Neural progenitor cell (in vitro differentiated cells): ENCODE measurements around the gene BBS1. TPM values are rescaled to one million over a fixed set of nuclear protein-coding genes. Genes with fewer than 3 reads are reported as not detected.

Experiments
- DNase-seq: peaks from one replicate; pipeline ENCODE4 v3.0.0-alpha.2; 2016; ENCODE audit warnings: low spot score
- H2AFZ ChIP-seq: fragments of 200-600 bp; sonication (generic); replicated peaks from 2 replicates; pipeline ENCODE4 v1.6.1; 2016; ENCODE audit warnings: antibody characterized with exemption
- H3F3A ChIP-seq: fragments of 200-600 bp; sonication (generic); 2 replicates; pipeline ENCODE4 v1.6.1; 2016; ENCODE audit warnings: antibody characterized with exemption, low read depth
- H3K27ac ChIP-seq: fragments of 200-600 bp; sonication (generic); 2 replicates; pipeline ENCODE4 v1.5.1; 2016; ENCODE audit warnings: mild to moderate bottlenecking
- H3K27me3 ChIP-seq: fragments of 200-600 bp; sonication (generic); 2 replicates; pipeline ENCODE4 v1.6.1; 2016; ENCODE audit warnings: mild to moderate bottlenecking, moderate library complexity
- H3K36me3 ChIP-seq: fragments of 200-600 bp; sonication (generic); 2 replicates; pipeline ENCODE4 v1.5.1; 2016
- H3K4me1 ChIP-seq: fragments of 200-600 bp; sonication (generic); 2 replicates; pipeline ENCODE4 v1.6.1; 2016; ENCODE audit warnings: mixed run types
- H3K4me2 ChIP-seq: fragments of 200-600 bp; sonication (generic); 2 replicates; pipeline ENCODE4 v1.6.1; 2016
- H3K4me3 ChIP-seq: fragments of 200-600 bp; sonication (generic); 2 replicates; pipeline ENCODE4 v1.5.1; 2016
- H3K79me2 ChIP-seq: fragments of 200-600 bp; sonication (generic); 2 replicates; pipeline ENCODE4 v1.6.1; 2016; ENCODE audit warnings: low read depth
- H3K9ac ChIP-seq: fragments of 200-600 bp; sonication (generic); 2 replicates; pipeline ENCODE4 v1.6.1; 2016
- H3K9me3 ChIP-seq: fragments of 200-600 bp; sonication (generic); 2 replicates; pipeline ENCODE4 v1.5.1; 2016; ENCODE audit warnings: low read depth
- H4K20me1 ChIP-seq: fragments of 200-600 bp; sonication (generic); 2 replicates; pipeline ENCODE4 v1.6.1; 2016; ENCODE audit warnings: low read depth
- H3K27ac Mint-ChIP-seq: 3 replicates; pipeline ENCODE4 v1.8.0; 2021; ENCODE audit warnings: mixed read lengths
- H3K27me3 Mint-ChIP-seq: 2 replicates; pipeline ENCODE4 v1.8.0; 2022; ENCODE audit warnings: low read depth, mild to moderate bottlenecking, inconsistent platforms, moderate library complexity, mixed read lengths; ENCODE audit not compliant: insufficient read depth
- H3K36me3 Mint-ChIP-seq: 3 replicates; pipeline ENCODE4 v1.8.0; 2021; ENCODE audit warnings: mixed read lengths
- H3K4me1 Mint-ChIP-seq: 3 replicates; pipeline ENCODE4 v1.8.0; 2021; ENCODE audit warnings: mixed read lengths
- H3K4me3 Mint-ChIP-seq: 3 replicates; pipeline ENCODE4 v1.8.0; 2021; ENCODE audit warnings: mild to moderate bottlenecking, moderate library complexity, mixed read lengths
- H3K9me3 Mint-ChIP-seq: 3 replicates; pipeline ENCODE4 v1.8.0; 2020; ENCODE audit warnings: mixed read lengths
- EZH2 ChIP-seq: fragments of 200-600 bp; sonication (generic); IDR thresholded peaks from 2 replicates; pipeline ENCODE4 v1.6.1; 2017; ENCODE audit warnings: antibody characterized with exemption, mild to moderate bottlenecking, moderate library complexity
- EZH2phosphoT487 ChIP-seq: fragments of 200-600 bp; sonication (generic); IDR thresholded peaks from 2 replicates; pipeline ENCODE4 v1.6.1; 2017; ENCODE audit warnings: antibody characterized with exemption
- total RNA-seq: library from RNA; depleted of rRNA; stranded (reverse); fragments of >200 nt; gene quantifications from 2 replicates; pipeline ENCODE4 v1.2.3, GENCODE V29; 2015; ENCODE audit warnings: low replicate concordance
- TF ChIP-seq, protein P1 (sequence below): fragments of 200-600 bp; sonication (generic); IDR thresholded peaks from 2 replicates; pipeline ENCODE4 v1.5.1; 2017; ENCODE audit warnings: antibody characterized with exemption, mild to moderate bottlenecking

Gene BBS1
- total RNA-seq, 1 donor from 2014 or later: 42.0 TPM

DNA sequence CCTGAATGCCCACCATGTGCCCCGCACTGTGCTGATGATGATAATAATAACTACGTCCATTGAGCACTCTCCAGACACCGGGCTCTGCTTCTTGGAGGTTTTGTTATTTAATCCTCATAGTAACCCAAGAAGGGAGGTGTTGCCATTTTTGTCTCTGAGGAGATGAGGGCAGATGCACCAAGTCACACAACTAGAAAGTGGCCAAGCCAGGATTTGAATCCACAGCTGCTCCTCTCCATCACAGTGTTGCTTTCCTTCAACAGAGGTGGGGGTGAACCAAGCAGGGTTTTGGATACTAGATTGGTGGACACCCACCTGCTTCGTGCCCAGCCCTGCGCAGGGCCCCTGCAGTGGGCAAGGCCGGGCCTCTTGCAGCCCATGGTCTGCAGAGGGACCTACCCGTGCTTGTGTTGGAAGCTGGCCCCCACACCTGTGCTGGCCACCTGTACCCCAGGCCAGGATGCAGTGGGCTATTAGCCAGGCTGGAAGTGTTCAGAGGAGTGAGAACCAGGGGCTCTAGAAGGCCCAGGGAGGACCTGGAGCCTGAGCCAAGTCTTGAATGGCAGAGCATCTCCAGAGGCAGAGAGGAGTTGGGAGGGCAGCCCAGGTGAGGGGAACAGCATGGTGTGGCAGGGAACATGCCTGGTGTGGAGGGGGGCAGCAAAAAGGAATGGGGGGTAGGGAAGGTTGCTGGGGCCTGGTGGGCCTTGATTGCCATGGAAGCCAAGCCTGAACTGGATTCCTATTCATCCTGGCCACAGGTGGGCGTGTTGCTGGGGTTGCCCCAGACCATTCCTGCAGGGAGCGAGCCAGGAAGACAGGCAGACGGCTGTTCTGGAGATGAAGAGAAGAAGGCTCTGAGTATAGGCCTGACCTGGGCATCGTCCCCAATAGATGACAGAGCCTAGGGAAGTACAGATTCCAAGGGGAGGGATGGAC is 32.9 kb upstream of the BBS1 start:
- no peaks in the 10 kb centered on the region for H3K9me3 Mint-ChIP-seq
- Histone ChIP-seq H3K9ac (no peak overlapping the region), H2AFZ (no peak overlapping the region), H3K79me2 (peaks cover 20% of the 10 kb centered on the region), H3K27me3 (no peaks in the 10 kb centered on the region), H3K27ac (no peak overlapping the region), H3K36me3 (no peaks in the 10 kb centered on the region), H3K4me2 (no peak overlapping the region), H4K20me1 (peaks cover 31% of the 10 kb centered on the region), H3K4me1 (peaks cover 3% of the 10 kb centered on the region), H3K4me3 (no peak overlapping the region), H3K9me3 (no peaks in the 10 kb centered on the region), H3F3A (peaks cover 41% of the 10 kb centered on the region)
- H3K27ac Mint-ChIP-seq: no peak overlapping the region
- no peak for DNase-seq
- H3K4me3 Mint-ChIP-seq: peak overlapping the region; percentile 75
- no peak for TF ChIP-seq EZH2phosphoT487
- TF ChIP-seq, protein P1, sequence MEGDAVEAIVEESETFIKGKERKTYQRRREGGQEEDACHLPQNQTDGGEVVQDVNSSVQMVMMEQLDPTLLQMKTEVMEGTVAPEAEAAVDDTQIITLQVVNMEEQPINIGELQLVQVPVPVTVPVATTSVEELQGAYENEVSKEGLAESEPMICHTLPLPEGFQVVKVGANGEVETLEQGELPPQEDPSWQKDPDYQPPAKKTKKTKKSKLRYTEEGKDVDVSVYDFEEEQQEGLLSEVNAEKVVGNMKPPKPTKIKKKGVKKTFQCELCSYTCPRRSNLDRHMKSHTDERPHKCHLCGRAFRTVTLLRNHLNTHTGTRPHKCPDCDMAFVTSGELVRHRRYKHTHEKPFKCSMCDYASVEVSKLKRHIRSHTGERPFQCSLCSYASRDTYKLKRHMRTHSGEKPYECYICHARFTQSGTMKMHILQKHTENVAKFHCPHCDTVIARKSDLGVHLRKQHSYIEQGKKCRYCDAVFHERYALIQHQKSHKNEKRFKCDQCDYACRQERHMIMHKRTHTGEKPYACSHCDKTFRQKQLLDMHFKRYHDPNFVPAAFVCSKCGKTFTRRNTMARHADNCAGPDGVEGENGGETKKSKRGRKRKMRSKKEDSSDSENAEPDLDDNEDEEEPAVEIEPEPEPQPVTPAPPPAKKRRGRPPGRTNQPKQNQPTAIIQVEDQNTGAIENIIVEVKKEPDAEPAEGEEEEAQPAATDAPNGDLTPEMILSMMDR: no peak
- no peak for TF ChIP-seq EZH2
- H3K36me3 Mint-ChIP-seq: peaks cover 3% of the 10 kb centered on the region
- H3K27me3 Mint-ChIP-seq: peaks cover 12% of the 10 kb centered on the region
- H3K4me1 Mint-ChIP-seq: peaks cover 29% of the 10 kb centered on the region

DNA sequence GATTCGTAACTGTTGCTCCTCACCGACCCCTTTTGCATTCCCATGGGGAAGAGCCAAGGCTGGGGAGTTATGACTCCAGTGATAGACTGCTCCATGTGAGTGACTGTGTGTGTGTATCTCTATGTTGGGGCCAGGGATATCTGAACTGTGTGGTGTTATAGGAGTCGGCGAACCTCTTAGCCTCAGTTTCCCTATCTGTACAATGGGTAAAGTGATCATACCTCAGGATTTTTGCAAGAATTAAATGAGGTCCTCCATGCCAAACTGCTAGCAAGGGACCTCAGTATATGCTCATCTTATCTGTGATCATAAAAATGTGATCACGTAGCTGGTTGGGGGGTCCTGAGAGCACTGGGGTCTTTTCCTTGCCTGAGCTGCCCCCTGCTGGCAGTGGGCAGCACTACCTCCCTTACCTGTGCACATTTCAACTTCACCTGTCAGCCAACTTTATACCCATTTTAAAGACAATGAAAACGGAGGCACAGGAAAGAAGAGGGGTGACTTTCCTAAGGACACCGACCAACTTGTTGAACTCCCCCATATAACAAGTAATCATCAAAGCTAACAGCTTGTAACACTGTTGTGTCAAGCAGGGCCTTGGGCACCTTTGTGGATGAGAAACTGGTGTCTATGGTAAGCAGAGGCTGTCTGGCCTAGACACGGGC is 31.6 kb upstream of the BBS1 start:
- TF ChIP-seq, protein P1: peak; percentile 89
- TF ChIP-seq EZH2 (no peak), EZH2phosphoT487 (no peak)
- Histone ChIP-seq H3K9ac (peak overlapping the region; percentile 79), H3K36me3 (no peaks in the 10 kb centered on the region), H3K4me1 (peaks cover 3% of the 10 kb centered on the region), H3K9me3 (no peaks in the 10 kb centered on the region), H3K4me3 (peak overlapping the region; percentile 77), H3K27ac (no peak overlapping the region), H4K20me1 (peaks cover 31% of the 10 kb centered on the region), H3K27me3 (no peaks in the 10 kb centered on the region), H3K4me2 (peak overlapping the region; percentile 93), H3F3A (peaks cover 41% of the 10 kb centered on the region), H2AFZ (no peak overlapping the region), H3K79me2 (peaks cover 20% of the 10 kb centered on the region)
- peak overlapping the region; percentile 93 for H3K4me3 Mint-ChIP-seq
- peaks cover 3% of the 10 kb centered on the region for H3K36me3 Mint-ChIP-seq
- peak; percentile 60 for DNase-seq
- peaks cover 12% of the 10 kb centered on the region for H3K27me3 Mint-ChIP-seq
- no peak overlapping the region for H3K27ac Mint-ChIP-seq
- H3K4me1 Mint-ChIP-seq: peaks cover 29% of the 10 kb centered on the region
- no peaks in the 10 kb centered on the region for H3K9me3 Mint-ChIP-seq

DNA sequence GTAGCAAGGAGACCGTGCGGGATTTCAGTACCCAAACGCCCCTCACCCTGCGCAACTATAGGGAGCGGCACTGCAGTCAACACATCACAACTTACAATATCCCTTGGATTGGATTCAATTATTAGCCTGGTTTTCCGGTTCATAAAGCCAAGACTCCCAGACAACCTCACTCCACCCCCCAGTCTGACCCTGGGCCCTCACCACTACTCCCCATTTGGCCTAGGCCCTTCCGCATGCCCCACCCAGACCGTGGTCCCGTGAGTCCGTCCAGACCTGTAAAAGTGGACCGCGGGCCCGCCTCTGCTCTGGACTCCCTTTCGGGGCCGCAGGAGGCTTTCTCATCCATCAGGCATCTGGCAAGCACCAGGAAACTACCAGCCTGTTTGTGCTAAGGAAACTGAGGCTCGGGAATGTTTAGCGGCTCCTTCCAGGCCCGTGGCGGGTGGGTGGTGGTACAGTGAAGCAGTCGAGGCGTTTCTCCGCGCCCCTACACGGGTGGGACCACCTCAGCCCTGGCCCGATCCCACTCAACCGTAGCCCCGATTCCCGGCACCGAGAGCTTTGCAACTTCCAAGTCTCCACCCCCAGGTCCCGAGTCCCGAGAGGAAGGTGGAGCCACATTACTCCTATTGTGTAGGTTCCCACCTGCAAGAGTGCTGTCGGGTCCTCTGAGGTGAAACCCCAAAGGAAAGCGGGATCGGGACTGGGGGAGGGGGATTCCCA is 30.9 kb upstream of the BBS1 start:
- H3K9me3 ChIP-seq: no peaks in the 10 kb centered on the region
- TF ChIP-seq EZH2phosphoT487 (no peak), EZH2 (no peak)
- TF ChIP-seq, protein P1: no peak

More for the DNA sequence above, 30.9 kb upstream of the BBS1 start:
- H4K20me1 ChIP-seq: peaks cover 31% of the 10 kb centered on the region
- no peak for DNase-seq
- peak overlapping the region; percentile 93 for H3K4me3 Mint-ChIP-seq
- peaks cover 3% of the 10 kb centered on the region for H3K4me1 ChIP-seq
- peak overlapping the region; percentile 68 for H3K27ac ChIP-seq
- H3K9ac ChIP-seq: peak overlapping the region; percentile 79
- peak overlapping the region; percentile 78 for H3K27ac Mint-ChIP-seq
- no peaks in the 10 kb centered on the region for H3K9me3 Mint-ChIP-seq
- H3K27me3 Mint-ChIP-seq: peaks cover 10% of the 10 kb centered on the region
- H3K4me2 ChIP-seq: peak overlapping the region; percentile 93
- H3K4me3 ChIP-seq: peak overlapping the region; percentile 77
- peak overlapping the region; percentile 54 for H2AFZ ChIP-seq
- no peaks in the 10 kb centered on the region for H3K27me3 ChIP-seq
- peaks cover 41% of the 10 kb centered on the region for H3F3A ChIP-seq
- H3K79me2 ChIP-seq: peaks cover 20% of the 10 kb centered on the region
- no peaks in the 10 kb centered on the region for H3K36me3 ChIP-seq
- peaks cover 29% of the 10 kb centered on the region for H3K4me1 Mint-ChIP-seq
- H3K36me3 Mint-ChIP-seq: no peaks in the 10 kb centered on the region
